Measurements from ENCODE around the gene C1GALT1.

DNA sequence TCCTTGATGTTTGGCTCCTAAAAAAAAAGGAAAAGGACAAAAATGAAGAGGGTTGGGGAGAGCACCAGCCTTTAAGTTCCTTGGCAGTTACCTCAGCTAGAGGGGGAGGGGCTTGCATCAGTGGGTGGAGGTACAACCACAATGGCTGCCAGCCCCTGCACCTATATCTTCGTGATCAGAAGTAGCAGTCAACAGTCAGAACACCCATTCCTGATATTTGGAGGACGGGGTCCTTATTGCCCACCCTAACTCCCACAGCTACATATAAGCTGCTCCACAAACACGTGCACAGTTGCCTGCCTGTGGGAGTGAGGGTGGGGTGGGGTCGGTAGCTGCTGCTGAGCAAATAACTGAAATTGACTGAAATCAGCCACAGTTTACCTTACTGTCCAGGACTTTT is 26.2 kb downstream of the C1GALT1 start:
- TF ChIP-seq TCF7L2 (IDR thresholded peaks at IDR 0.05; ENCODE audit: low read depth, low read length) = no peak
- TF ChIP-seq ZNF239 (CRISPR knock-in tag; IDR thresholded peaks at IDR 0.05) = no peak
- TF ChIP-seq ZNF124 (CRISPR knock-in tag; IDR thresholded peaks at IDR 0.05) = no peak
- no peak for TF ChIP-seq STAT5B (CRISPR knock-in tag; IDR thresholded peaks at IDR 0.05)
- TF ChIP-seq NFRKB (IDR thresholded peaks at IDR 0.05; ENCODE audit: low read depth) = no peak
- TF ChIP-seq, protein P1, sequence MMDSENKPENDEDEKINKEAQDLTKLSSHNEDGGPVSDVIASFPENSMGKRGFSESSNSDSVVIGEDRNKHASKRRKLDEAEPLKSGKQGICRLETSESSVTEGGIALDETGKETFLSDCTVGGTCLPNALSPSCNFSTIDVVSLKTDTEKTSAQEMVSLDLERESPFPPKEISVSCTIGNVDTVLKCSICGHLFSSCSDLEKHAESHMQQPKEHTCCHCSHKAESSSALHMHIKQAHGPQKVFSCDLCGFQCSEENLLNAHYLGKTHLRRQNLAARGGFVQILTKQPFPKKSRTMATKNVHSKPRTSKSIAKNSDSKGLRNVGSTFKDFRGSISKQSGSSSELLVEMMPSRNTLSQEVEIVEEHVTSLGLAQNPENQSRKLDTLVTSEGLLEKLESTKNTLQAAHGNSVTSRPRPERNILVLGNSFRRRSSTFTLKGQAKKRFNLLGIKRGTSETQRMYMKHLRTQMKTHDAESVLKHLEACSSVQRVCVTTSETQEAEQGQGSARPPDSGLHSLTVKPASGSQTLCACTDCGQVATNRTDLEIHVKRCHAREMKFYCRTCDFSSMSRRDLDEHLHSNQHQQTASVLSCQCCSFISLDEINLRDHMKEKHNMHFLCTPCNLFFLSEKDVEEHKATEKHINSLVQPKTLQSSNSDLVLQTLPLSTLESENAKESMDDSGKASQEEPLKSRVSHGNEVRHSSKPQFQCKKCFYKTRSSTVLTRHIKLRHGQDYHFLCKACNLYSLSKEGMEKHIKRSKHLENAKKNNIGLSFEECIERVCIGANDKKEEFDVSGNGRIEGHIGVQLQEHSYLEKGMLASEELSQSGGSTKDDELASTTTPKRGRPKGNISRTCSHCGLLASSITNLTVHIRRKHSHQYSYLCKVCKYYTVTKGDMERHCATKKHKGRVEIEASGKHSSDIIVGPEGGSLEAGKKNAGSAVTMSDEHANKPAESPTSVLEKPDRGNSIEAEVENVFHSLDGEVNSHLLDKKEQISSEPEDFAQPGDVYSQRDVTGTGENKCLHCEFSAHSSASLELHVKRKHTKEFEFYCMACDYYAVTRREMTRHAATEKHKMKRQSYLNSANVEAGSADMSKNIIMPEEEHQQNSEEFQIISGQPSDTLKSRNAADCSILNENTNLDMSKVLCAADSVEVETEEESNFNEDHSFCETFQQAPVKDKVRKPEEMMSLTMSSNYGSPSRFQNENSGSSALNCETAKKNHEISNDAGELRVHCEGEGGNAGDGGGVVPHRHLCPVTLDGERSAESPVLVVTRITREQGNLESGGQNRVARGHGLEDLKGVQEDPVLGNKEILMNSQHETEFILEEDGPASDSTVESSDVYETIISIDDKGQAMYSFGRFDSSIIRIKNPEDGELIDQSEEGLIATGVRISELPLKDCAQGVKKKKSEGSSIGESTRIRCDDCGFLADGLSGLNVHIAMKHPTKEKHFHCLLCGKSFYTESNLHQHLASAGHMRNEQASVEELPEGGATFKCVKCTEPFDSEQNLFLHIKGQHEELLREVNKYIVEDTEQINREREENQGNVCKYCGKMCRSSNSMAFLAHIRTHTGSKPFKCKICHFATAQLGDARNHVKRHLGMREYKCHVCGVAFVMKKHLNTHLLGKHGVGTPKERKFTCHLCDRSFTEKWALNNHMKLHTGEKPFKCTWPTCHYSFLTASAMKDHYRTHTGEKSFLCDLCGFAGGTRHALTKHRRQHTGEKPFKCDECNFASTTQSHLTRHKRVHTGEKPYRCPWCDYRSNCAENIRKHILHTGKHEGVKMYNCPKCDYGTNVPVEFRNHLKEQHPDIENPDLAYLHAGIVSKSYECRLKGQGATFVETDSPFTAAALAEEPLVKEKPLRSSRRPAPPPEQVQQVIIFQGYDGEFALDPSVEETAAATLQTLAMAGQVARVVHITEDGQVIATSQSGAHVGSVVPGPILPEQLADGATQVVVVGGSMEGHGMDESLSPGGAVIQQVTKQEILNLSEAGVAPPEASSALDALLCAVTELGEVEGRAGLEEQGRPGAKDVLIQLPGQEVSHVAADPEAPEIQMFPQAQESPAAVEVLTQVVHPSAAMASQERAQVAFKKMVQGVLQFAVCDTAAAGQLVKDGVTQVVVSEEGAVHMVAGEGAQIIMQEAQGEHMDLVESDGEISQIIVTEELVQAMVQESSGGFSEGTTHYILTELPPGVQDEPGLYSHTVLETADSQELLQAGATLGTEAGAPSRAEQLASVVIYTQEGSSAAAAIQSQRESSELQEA (IDR thresholded peaks at IDR 0.05; ENCODE audit: low read depth) = no peak
- TF ChIP-seq MYC (IDR thresholded peaks at IDR 0.05; ENCODE audit: low read depth, low read length) = no peak
- no peak for TF ChIP-seq MYC (CRISPR knock-in tag; IDR thresholded peaks at IDR 0.05; ENCODE audit: borderline replicate concordance, low read depth)
- no peak for TF ChIP-seq NFATC3 (IDR thresholded peaks at IDR 0.05)

Measured in K562 (cell line).